GM21515 (cell line): ENCODE measurements around the gene UCN2.
"Not testable (repeated sequence)": the region's sequence is repeated elsewhere in the genome, so short reads cannot be mapped to it uniquely, and the experiment has no call there.

ENCODE experiments used
- ATAC-seq: cut with Tn5 transposase; IDR thresholded peaks from one replicate; pipeline ENCODE4 v1.9.1; 2021; ENCODE audit not compliant: unreplicated experiment

Gene UCN2

GRCh38 chr3:48543271-48543866 lies 20.2 kb downstream of the UCN2 start:
- no peak for ATAC-seq

GRCh38 chr3:48538451-48538850 lies 25.1 kb downstream of the UCN2 start:
- ATAC-seq, result no peak

GRCh38 chr3:48536785-48537184 lies 26.8 kb downstream of the UCN2 start:
- ATAC-seq, result no peak

GRCh38 chr3:48536116-48536515 lies 27.5 kb downstream of the UCN2 start:
- no peak for ATAC-seq

GRCh38 chr3:48535578-48535977 lies 28.0 kb downstream of the UCN2 start:
- ATAC-seq, result no peak

- no peak for ATAC-seq
These were observed 30.6 kb downstream of the UCN2 start for GRCh38 chr3:48532977-48533337.

- no peak for ATAC-seq
These were observed 31.2 kb downstream of the UCN2 start for GRCh38 chr3:48532271-48532976.

- not testable (repeated sequence) for ATAC-seq
These were observed 32.9 kb downstream of the UCN2 start for GRCh38 chr3:48530701-48531100.

- no peak for ATAC-seq
These were observed 34.8 kb downstream of the UCN2 start for GRCh38 chr3:48528754-48529153.

- ATAC-seq, result no peak
These were observed 35.5 kb downstream of the UCN2 start for GRCh38 chr3:48528048-48528447.

GRCh38 chr3:48524970-48525369 lies 38.6 kb downstream of the UCN2 start:
- ATAC-seq, result no peak

- no peak for ATAC-seq
These were observed 41.9 kb downstream of the UCN2 start for GRCh38 chr3:48521635-48522034.

- no peak for ATAC-seq
These were observed 44.3 kb downstream of the UCN2 start for GRCh38 chr3:48519277-48519643.

GRCh38 chr3:48518638-48519276 lies 44.8 kb downstream of the UCN2 start:
- no peak for ATAC-seq

- no peak for ATAC-seq
These were observed 45.5 kb downstream of the UCN2 start for GRCh38 chr3:48518069-48518468.

- ATAC-seq, result no peak
These were observed 47.0 kb downstream of the UCN2 start for GRCh38 chr3:48516571-48516970.

GRCh38 chr3:48514431-48515227 lies 49.0 kb downstream of the UCN2 start:
- ATAC-seq, result no peak
